Tibial nerve (tissue), 4 donors: ENCODE data around the gene CARNS1. TPM values are rescaled to one million over a fixed set of nuclear protein-coding genes. Genes with fewer than 3 reads are reported as not detected.

Experiments used
- DNase-seq, 2 donors: peaks; one replicate each; pipeline ENCODE4 v3.0.0-alpha.2; 2019; ENCODE audit warnings: low spot score in 2 of 2
- H3K27ac ChIP-seq, 4 donors: fragments of 200-600 bp; sonication (generic) in 3 of 4; one replicate each; pipeline ENCODE4 v1.5.1; 2017 to 2019; ENCODE audit warnings: mild to moderate bottlenecking in 1 of 4
- H3K27me3 ChIP-seq, 2 donors: fragments of 200-600 bp; sonication (generic) in 1 of 2; one replicate each; pipeline versions ENCODE4 v1.5.1 to v1.6.0; 2017 to 2019
- H3K36me3 ChIP-seq, 3 donors: fragments of 200-600 bp; sonication (generic); one replicate each; pipeline ENCODE4 v1.5.1; 2018 to 2019
- H3K4me1 ChIP-seq, 4 donors: fragments of 200-600 bp; sonication (generic) in 3 of 4; one replicate each; pipeline ENCODE4 v1.5.1; 2017 to 2019
- H3K4me3 ChIP-seq, 4 donors: fragments of 200-600 bp; sonication (generic) in 3 of 4; one replicate each; pipeline ENCODE4 v1.5.1; 2017 to 2019; ENCODE audit warnings: mild to moderate bottlenecking in 1 of 4, moderate library complexity in 1 of 4
- H3K9me3 ChIP-seq, 4 donors: fragments of 200-600 bp; sonication (generic) in 3 of 4; one replicate each; pipeline ENCODE4 v1.5.1; 2017 to 2019
- CTCF ChIP-seq, 5 experiments: fragments of 200-600 bp in 3 of 5; fragments of 450-650 bp in 2 of 5; sonication (generic) in 3 of 5; IDR thresholded peaks; one replicate each; pipeline ENCODE4 v1.5.1; 2016 to 2019; ENCODE audit warnings: antibody characterized with exemption in 5 of 5, mild to moderate bottlenecking in 3 of 5, moderate library complexity in 2 of 5
- EP300 ChIP-seq, 2 donors: sonication (generic); formaldehyde crosslinking; IDR thresholded peaks; one replicate each; pipeline ENCODE4 v1.6.1; 2017; ENCODE audit warnings: antibody characterized with exemption in 2 of 2, mild to moderate bottlenecking in 1 of 2
- POLR2A ChIP-seq, 2 donors: fragments of 450-650 bp; IDR thresholded peaks; one replicate each; pipeline ENCODE4 v1.6.1; 2017; ENCODE audit warnings: antibody characterized with exemption in 2 of 2, mild to moderate bottlenecking in 2 of 2, moderate library complexity in 2 of 2
- WGBS, 2 donors: methylation state at CpG; one replicate each; pipeline ENCODE4 v1.1.5; 2018; 5-methylcytosine and 5-hydroxymethylcytosine counted together
- total RNA-seq, 4 donors: library from RNA; depleted of rRNA; stranded (reverse); fragments of >200 nt; gene quantifications; one replicate each; pipeline ENCODE4 v1.1.0, GENCODE V29; 2016

CARNS1 gene
- total RNA-seq, result 1 to 10 TPM; 1.8 to 5.9 (median 4.3) TPM

DNA sequence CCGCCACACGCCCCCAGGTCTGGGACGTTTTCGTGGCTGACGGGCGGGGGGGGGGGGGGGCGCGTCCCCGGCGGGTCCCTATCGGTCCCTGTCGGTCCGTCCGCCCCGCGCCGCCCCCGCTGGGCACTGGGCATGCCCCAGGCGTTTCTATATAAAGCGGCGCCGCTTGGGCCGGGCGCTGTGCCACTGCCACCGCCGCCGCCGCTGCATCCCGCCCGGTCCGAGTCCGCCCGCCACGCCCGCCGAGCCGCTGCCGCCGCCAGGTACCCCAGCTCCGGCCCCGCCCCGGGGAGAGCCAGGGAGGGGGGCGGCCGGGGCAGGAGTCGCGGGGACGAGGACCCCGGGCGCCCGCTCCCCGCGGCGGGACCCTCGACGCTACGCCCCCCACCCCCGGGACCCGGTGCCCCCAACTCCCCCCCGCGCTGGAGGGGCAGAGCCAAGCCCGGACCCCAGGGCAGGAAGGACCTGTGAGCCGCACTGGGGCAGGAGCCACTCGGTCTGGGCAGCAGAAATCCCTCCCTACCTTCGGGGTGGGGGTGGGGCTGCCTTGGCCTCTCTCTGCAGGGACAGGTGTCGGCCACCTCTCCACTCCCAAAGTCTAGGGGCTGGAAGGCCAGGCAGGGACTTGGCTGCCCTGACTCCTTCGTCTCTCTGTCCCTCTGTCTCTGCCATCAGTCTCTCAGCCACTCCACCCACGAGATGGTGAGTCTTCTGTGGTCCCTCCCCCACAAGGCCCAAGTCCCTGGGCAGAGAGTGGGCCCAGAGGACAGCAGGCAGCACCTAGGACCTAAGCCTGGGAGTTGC, at the start of gene CARNS1:
Gene CARNS1 (plus strand): TSS at position 178 of the 804 bp plus-strand sequence. CDS start 522 bp downstream, at position 700.
- H3K27ac ChIP-seq, result peak within 1 kb of the TSS; percentile 56 to 93 (median 82)
- H3K4me3 ChIP-seq, result peak within 1 kb of the TSS; percentile 1 to 49 (median 30)

DNA sequence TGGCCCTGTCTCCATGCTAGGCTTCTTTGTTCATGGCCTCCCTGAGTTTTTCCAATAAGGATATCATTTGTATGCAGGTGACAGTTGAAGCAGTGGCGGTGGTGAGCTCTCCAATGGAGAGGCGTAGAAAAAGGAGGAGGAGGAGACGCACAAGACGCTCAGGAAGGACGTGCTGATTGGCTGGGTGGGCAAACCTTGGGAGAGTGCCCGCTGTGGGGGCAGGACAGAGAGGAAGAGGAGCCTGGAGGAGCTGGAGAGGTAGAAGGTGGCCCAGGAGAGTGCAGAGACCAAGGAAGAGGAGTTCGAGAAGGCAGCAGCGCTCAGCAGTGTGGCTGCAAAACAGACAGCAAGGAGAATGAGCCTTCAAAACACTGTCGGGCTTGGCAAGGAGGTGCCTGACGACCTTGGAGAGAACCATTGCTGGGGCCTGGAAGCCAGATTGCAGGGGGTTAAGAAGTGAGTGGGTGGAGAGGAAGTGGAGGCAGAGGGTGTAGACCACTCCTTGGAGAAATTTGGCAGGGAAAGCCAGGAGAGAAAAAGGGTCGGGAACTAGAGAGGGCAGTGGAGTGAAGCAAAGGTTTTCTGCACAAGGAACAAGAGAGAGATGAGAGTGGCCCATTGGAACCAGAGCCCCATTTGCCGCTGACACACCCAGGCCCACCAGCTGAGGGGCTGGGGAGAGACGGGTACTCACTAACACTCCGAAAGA, 49.6 kb upstream of the CARNS1 start:
- no peak overlapping the region for H3K4me3 ChIP-seq

More for the DNA sequence above, at the start of gene CARNS1:
- H3K4me1 ChIP-seq, result peaks cover 0 to 80% (median 42%) of the 10 kb centered on the region in 4 donors
- no peak for DNase-seq
- H3K36me3 ChIP-seq, result no peaks in the 10 kb centered on the region
- TF ChIP-seq CTCF (IDR thresholded peaks at IDR 0.05), result no peak
- no peak for TF ChIP-seq POLR2A (IDR thresholded peaks at IDR 0.05)
- no peak for TF ChIP-seq EP300 (IDR thresholded peaks at IDR 0.05)
- H3K27me3 ChIP-seq, result peaks cover 0 to 29% of the 10 kb centered on the region in 2 donors
- WGBS, 2 donors, result 9 to 14% methylated on average over 14 to 45 of the region's 67 CpGs
- H3K9me3 ChIP-seq, result no peaks in the 10 kb centered on the region

DNA sequence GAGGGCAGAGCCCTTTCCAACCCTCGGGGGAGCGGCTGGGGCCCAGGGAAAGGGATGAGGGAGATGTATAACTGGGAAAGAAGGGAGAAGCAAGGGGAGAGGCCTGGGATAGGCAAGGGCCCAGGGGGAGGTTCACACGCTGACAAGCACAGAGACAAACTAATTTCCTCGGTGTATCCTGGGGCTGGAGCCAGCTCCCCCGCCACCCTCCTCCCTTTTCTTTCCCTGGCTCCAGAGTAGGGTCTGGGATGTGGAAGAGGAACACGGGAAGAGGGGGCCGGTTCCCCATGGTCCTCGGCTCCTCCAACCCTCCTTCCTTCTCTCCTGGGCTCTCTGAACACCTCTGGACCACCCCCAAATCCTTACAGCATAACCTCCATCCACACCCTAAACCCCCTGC, 48.9 kb upstream of the CARNS1 start:
- H3K36me3 ChIP-seq, result peaks cover 0 to 27% (median 0%) of the 10 kb centered on the region in 3 donors
- DNase-seq, result no peak
- no peak overlapping the region for H3K4me3 ChIP-seq
- no peak for TF ChIP-seq EP300 (IDR thresholded peaks at IDR 0.05)
- TF ChIP-seq CTCF (IDR thresholded peaks at IDR 0.05), result no peak
- TF ChIP-seq POLR2A (IDR thresholded peaks at IDR 0.05), result no peak
- peaks cover 0 to 57% (median 45%) of the 10 kb centered on the region in 4 donors for H3K4me1 ChIP-seq
- peak overlapping the region; percentile 14 to 83 (median 77) for H3K27ac ChIP-seq
- 30 to 33% methylated on average over 8 of the region's 8 CpGs for WGBS, 2 donors
- no peaks in the 10 kb centered on the region for H3K27me3 ChIP-seq
- H3K9me3 ChIP-seq, result no peaks in the 10 kb centered on the region

More for the DNA sequence above, 49.6 kb upstream of the CARNS1 start:
- H3K36me3 ChIP-seq, result peaks cover 0 to 27% (median 0%) of the 10 kb centered on the region in 3 donors
- H3K9me3 ChIP-seq, result no peaks in the 10 kb centered on the region
- H3K27ac ChIP-seq, result peak overlapping the region; percentile 14 to 83 (median 77)
- TF ChIP-seq EP300 (IDR thresholded peaks at IDR 0.05) (no peak), CTCF (IDR thresholded peaks at IDR 0.05) (no peak), POLR2A (IDR thresholded peaks at IDR 0.05) (no peak)
- H3K27me3 ChIP-seq, result no peaks in the 10 kb centered on the region
- no peak for DNase-seq
- WGBS, 2 donors, result 55 to 63% methylated on average over 14 of the region's 14 CpGs
- peaks cover 0 to 51% (median 39%) of the 10 kb centered on the region in 4 donors for H3K4me1 ChIP-seq

DNA sequence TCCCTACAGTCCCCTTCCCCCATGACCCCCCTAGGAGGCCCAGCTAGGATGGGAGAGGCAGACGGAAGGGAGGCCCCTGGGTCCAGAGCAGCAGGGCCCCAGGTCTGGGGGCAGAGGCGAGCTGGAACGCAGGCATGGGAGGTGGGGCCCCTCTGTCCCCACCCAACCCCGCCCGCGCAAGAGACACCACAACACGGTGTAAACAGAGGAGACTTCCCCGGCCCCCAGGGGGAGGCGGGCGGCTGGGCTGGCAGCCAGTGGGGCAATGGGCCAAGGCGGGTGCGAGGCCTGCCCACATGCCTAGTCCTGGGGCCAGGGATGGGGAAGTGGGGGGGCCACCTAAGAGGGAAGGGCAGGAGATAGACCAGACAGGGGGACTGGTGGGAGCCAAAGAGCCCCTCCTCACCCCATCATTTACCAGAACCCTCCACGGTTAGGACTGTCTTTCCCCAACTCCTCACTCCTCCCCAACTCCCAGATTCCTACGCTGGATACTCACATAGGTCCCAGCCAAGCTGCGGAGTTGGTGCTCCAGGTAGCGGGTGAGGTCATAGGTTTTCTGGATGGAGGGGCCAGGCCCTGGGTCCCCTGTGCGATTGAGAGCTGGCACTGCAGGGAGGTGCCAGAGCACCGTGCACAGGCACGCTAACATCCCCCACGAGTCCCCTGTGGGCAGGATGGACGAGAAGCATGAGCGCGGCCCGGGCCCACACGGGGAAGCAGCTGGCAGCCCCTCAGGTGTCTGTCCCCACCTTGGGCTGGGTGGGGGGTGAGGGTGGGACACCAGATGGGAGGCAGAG, 48.3 kb upstream of the CARNS1 start:
- peaks cover 0 to 27% (median 0%) of the 10 kb centered on the region in 3 donors for H3K36me3 ChIP-seq
- peak overlapping the region; percentile 14 to 83 (median 77) for H3K27ac ChIP-seq
- no peaks in the 10 kb centered on the region for H3K9me3 ChIP-seq
- TF ChIP-seq CTCF (IDR thresholded peaks at IDR 0.05) (no peak), POLR2A (IDR thresholded peaks at IDR 0.05) (no peak), EP300 (IDR thresholded peaks at IDR 0.05) (no peak)
- DNase-seq, result no peak
- WGBS, 2 donors, result 45 to 54% methylated on average over 20 to 25 of the region's 25 CpGs
- H3K4me3 ChIP-seq, result no peak overlapping the region
- no peaks in the 10 kb centered on the region for H3K27me3 ChIP-seq
- peaks cover 0 to 64% (median 51%) of the 10 kb centered on the region in 4 donors for H3K4me1 ChIP-seq
